ENCODE data around the gene SKOR2.

GRCh38 chr18:47204908-47205522 lies 46.4 kb downstream of the SKOR2 start:
- TF ChIP-seq CTCF (IDR thresholded peaks at IDR 0.05) (peak; percentile 33 to 80 (median 67)), POLR2A (IDR thresholded peaks at IDR 0.05) (no peak)

Measured in esophagus squamous epithelium (tissue), 4 donors.